NCI-H82 treated with DMSO at 0.1 percent for 48 hours (cell line): ENCODE data around the gene NUFIP2.
"Not testable (repeated sequence)": the region's sequence is repeated elsewhere in the genome, so short reads cannot be mapped to it uniquely, and the experiment has no call there.

ENCODE experiments used
- DNase-seq: peaks from one replicate; lab custom pipeline; 2025; ENCODE audit not compliant: unreplicated experiment; lab: John Stamatoyannopoulos, UW

Gene NUFIP2

GRCh38 chr17:29240477-29240876 is 53.5 kb downstream of the NUFIP2 start:
- DNase-seq = no peak

DNA sequence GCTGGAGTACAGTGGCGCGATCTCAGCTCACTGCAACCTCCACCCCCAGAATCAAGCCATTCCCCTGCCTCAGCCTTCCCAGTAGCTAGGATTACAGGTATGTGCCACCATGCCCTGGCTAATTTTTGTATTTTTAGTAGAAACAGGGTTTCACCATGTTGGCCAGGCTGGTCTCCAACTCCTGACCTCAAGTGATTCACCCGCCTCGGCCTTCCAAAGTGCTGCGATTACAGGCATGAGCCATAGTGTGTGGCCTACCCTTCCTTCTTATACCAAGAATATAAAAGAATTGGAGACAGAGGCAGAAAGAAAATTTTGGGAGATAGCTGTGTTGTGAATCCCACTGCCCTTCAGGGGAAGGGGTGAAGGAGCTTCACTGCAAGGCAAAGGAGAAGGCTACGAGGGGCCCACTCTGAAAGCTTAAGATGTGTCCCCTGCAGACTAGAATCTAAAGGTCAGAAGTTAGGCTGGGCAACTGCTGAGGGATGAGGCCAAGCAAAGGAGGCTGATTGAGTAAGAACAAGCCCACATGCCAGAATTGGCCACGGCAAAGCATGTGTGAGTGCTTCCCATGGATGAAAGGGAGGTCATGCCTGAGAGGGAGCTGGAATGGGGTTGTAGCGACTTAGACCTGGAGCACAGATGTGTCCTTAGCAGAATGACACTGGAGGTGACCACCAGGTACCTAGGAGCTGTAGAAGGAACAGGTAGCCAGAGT is 55.7 kb downstream of the NUFIP2 start:
- DNase-seq = no peak

DNA sequence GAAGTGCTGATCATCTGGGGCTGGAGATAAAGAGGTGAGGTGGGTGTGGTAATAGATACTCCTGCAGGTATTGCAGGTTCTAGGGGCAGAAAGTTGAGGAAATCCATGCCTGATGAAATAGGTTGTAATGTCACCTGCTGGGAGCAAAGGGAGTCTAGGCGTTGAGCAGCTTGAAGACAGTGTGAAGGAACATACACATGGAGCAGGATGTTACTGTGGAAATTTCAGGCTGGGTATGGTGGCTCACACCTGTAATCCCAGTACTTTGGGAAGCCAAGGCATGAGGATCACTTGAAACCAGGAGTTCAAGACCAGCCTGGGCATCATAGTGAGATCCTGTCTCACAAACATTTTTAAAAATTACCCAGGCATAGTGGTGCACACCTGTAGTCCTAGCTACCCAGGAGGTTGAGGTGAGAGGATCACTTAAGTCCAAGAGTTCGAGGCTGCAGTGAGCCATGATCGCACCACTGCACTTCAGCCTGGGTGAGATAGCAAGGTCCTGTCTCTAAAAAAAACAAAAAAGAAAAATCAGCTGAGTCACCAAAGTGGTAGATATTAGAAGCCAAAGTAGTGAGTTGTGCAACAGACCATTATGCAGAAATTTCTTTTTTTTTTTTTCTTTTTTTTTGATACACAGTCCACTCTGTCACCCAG is 56.3 kb downstream of the NUFIP2 start:
- DNase-seq = no peak

DNA sequence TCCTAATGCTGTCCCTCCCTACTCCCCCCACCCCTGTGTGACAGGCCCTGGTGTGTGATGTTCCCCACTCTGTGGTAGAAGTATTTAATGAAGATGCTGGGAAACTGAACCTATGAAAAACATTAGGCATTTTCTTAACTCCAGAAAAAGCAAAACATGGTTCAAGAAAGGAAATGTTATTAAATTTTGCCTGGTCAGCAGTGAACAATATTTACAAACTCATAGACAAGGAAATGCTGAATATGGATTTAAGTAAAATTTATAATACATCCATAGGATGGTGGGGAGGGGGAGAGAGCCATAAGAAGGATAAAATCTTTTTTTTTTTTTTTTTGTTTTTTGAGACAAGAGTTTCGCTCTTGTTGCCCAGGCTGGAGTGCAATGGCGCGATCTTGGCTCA is 58.0 kb downstream of the NUFIP2 start:
- no peak for DNase-seq

DNA sequence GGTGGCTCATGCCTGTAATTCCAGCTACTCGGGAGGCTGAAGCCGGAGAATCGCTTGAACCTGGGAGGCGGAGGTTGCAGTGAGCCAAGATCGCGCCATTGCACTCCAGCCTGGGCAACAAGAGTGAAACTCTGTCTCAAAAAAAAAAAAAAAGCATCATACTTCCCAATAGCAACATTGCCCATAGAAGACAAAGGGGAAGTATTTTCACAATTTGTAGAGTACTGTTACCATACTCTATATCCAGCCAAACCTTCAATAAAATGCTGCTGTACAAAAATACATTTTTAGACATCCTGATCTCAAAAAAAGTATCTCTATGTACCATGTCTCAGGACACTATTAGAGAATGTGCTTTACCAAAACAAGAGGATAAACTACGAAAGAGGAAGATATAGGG is 59.0 kb downstream of the NUFIP2 start:
- DNase-seq = not testable (repeated sequence)

GRCh38 chr17:29233301-29233700 is 60.6 kb downstream of the NUFIP2 start:
- no peak for DNase-seq

GRCh38 chr17:29225396-29225795 is 68.6 kb downstream of the NUFIP2 start:
- no peak for DNase-seq

DNA sequence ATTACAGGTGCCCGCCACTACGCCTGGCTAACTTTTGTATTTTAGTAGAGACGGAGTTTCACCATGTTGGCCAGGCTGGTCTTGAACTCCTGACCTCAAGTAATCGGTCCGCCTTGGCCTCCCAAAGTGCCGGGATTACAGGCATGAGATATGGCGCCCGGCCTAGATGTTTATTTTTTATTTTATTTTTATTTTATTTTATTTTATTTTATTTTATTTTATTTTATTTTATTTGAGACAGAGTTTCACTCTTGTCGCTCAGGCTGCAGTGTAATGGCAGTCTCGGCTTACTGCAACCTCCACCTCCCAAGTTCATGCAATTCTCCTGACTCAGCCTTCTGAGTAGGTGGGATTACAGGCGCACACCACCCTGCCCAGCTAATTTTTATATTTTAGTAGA is 72.6 kb downstream of the NUFIP2 start:
- DNase-seq = not testable (repeated sequence)

- peak; percentile 52 for DNase-seq
Observed at GRCh38 chr17:29219378-29220047, 74.4 kb downstream of the NUFIP2 start.

DNA sequence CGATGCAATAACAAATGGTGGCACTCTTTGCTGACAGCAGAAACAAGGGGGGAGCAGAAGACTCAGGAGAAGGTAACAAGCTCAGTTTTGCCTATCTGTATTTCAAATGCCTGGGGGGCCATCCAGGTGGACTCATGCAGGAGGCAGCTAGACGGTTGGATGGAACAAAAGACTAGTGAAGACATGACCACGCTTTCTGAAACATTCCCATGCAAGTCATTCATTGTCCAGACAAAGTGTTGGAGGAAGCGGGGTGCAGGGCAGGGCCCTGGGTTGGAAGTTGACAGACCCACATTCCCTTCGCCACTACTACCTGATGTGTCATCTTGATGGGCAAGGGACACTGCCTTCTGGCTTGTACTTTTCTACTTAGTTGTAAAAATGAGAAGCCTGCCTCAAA is 77.1 kb downstream of the NUFIP2 start:
- no peak for DNase-seq

GRCh38 chr17:29216181-29216580 is 77.8 kb downstream of the NUFIP2 start:
- DNase-seq = no peak

DNA sequence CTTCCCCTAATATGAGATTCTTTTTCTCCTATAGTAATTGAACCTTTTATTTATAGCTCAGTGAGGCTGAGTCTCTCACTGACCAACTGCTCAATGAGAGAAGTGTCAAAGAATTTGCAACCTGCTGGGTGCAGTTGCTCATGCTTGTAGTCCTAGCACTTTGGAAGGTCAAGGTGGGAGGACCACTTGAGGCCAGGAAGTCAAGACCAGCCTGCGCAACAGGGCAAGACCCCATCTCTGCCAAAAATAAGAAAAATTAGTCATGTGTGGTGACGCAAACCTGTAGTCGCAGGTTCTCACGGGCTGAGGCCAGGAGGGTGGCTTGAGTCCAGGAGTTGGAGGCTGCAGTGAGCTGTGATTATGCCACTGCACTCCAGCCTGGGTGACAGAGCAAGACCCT is 78.2 kb downstream of the NUFIP2 start:
- DNase-seq = no peak

DNA sequence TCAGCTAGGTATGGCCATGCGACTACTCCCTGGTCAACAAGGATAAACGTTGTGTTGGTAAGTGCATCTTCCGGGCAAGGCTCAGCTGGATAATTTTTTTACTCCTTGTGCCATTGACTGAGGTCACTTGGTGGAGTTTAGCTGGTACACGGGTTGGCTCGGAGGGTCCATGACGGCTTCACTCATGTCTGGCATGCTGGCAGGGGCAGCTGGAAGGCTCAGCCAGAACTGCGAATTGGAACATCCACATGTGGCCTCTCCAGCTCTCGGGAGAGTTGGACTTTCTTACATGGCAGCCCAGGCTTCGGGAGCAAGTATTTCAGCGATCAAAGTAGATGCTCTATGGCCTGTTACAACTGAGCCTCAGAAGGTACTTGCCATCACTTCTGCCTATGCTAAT is 78.8 kb downstream of the NUFIP2 start:
- no peak for DNase-seq

GRCh38 chr17:29214215-29215146 is 79.5 kb downstream of the NUFIP2 start:
- no peak for DNase-seq

GRCh38 chr17:29212681-29213121 is 81.2 kb downstream of the NUFIP2 start:
- no peak for DNase-seq

- DNase-seq = no peak
Observed at GRCh38 chr17:29212094-29212631, 81.8 kb downstream of the NUFIP2 start.

- DNase-seq = no peak
Observed at GRCh38 chr17:29210879-29211278, 83.1 kb downstream of the NUFIP2 start.

GRCh38 chr17:29209073-29209472 is 84.9 kb downstream of the NUFIP2 start:
- DNase-seq = no peak

- no peak for DNase-seq
Observed at GRCh38 chr17:29207975-29208374, 86.0 kb downstream of the NUFIP2 start.
